GM12878 (cell line): ENCODE results near the gene DAAM2.

ENCODE experiments used
- SMC3 ChIP-seq: IDR thresholded peaks from 2 replicates; pipeline ENCODE4 v1.6.1; 2011; ENCODE audit warnings: low read length, improper control_type of control experiment, borderline replicate concordance
- WRNIP1 ChIP-seq: IDR thresholded peaks from 2 replicates; pipeline ENCODE4 v1.6.1; 2011; ENCODE audit warnings: low read depth, low read length, improper control_type of control experiment, borderline replicate concordance

DNA sequence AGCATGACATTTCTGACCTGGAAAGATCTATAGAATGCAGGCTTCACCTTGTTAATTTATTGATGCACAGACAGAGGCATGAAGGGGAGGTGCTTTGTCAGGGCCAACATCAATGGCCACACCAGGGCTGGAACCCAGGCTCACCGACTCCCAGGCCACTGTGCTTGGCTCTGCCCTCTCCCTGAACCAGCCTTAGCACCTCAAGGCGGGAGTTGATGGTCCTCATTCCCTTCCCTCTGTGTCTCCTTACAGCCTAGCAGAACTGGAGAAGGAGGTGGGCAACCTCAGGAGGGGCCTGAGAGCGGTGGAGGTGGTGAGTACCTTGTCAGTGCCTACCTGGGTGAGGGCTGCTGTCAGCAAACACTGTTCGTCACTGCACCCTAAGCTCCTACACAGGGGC is 106.4 kb downstream of the DAAM2 start:
- TF ChIP-seq SMC3 (no peak), WRNIP1 (no peak)
